H1 (cell line): Measurements from ENCODE around the gene FUBP3.

Experiments used
- CEBPB ChIP-seq: IDR thresholded peaks from 2 replicates; pipeline ENCODE4 v1.6.1; 2012; ENCODE audit warnings: low read depth, low read length
- EZH2 ChIP-seq: fragments of 200-600 bp; sonication (generic); IDR thresholded peaks from 2 replicates; pipeline ENCODE4 v1.7.1; 2012; ENCODE audit warnings: low read depth, mild to moderate bottlenecking, moderate library complexity, low read length, inconsistent platforms; ENCODE audit not compliant: severe bottlenecking
- GABPA ChIP-seq: IDR thresholded peaks from 2 replicates; pipeline ENCODE4 v1.6.1; 2011; ENCODE audit warnings: mild to moderate bottlenecking, low read length, moderate library complexity, borderline replicate concordance; ENCODE audit not compliant: insufficient read depth
- HDAC2 ChIP-seq, 2 experiments: fragments of 300-600 bp in 1 of 2; sonication (generic) in 1 of 2; IDR thresholded peaks; 2 replicates each; pipeline ENCODE4 v1.6.1; 2011 to 2012; ENCODE audit warnings: low read depth in 2 of 2, low read length in 2 of 2, mild to moderate bottlenecking in 2 of 2, moderate library complexity in 2 of 2, borderline replicate concordance in 1 of 2, inconsistent platforms in 1 of 2
- MAFK ChIP-seq: IDR thresholded peaks from 2 replicates; pipeline ENCODE4 v1.6.1; 2012; ENCODE audit warnings: low read depth, mild to moderate bottlenecking, improper control_type of control experiment, low read length
- PHF8 ChIP-seq: fragments of 200-600 bp; sonication (generic); conservative IDR thresholded peaks from 2 replicates; pipeline ENCODE4 v1.7.1; 2012; ENCODE audit warnings: low read depth, mild to moderate bottlenecking, inconsistent platforms, low read length, moderate library complexity
- POLR2A ChIP-seq, 2 experiments: IDR thresholded peaks; 1 replicate in 1 of 2; 2 replicates in 1 of 2; pipeline ENCODE4 v1.6.1; 2011; ENCODE audit warnings: low read depth in 2 of 2, low read length in 2 of 2, mild to moderate bottlenecking in 2 of 2; ENCODE audit errors: control extremely low read depth in 1 of 2
- POLR2AphosphoS5 ChIP-seq: IDR thresholded peaks from 2 replicates; pipeline ENCODE4 v1.6.1; 2011; ENCODE audit warnings: low read depth, low read length
- RNF2 ChIP-seq: fragments of 200-900, 300-1000 bp; sonication (generic); IDR thresholded peaks from 2 replicates; pipeline ENCODE4 v1.7.1; 2016; ENCODE audit warnings: borderline replicate concordance, low read depth, mild to moderate bottlenecking, antibody characterized with exemption, low read length; ENCODE audit not compliant: poor library complexity, severe bottlenecking; ENCODE audit errors: missing control alignments
- RXRA ChIP-seq: IDR thresholded peaks from 2 replicates; pipeline ENCODE4 v1.6.1; 2011; ENCODE audit warnings: low read depth, mild to moderate bottlenecking, low read length, moderate library complexity; ENCODE audit not compliant: insufficient read depth
- SP1 ChIP-seq: IDR thresholded peaks from 2 replicates; pipeline ENCODE4 v1.6.1; 2011; ENCODE audit warnings: low read depth, low read length
- SP4 ChIP-seq: IDR thresholded peaks from 2 replicates; pipeline ENCODE4 v1.6.1; 2012; ENCODE audit warnings: low read length, inconsistent platforms
- SRF ChIP-seq: IDR thresholded peaks from 2 replicates; pipeline ENCODE4 v1.6.1; 2011; ENCODE audit warnings: mild to moderate bottlenecking, low read depth, low read length, moderate library complexity
- TF ChIP-seq, protein P1 (sequence below), 3 experiments: IDR thresholded peaks; 1 replicate in 2 of 3; 2 replicates in 1 of 3; pipeline versions ENCODE4 v1.5.1 to v1.6.1; 2011; ENCODE audit warnings: low read length in 3 of 3, mild to moderate bottlenecking in 3 of 3, inconsistent platforms in 2 of 3, low read depth in 1 of 3, moderate library complexity in 1 of 3; ENCODE audit not compliant: insufficient read depth in 1 of 3; ENCODE audit errors: control extremely low read depth in 1 of 3

- no peak for TF ChIP-seq PHF8
- TF ChIP-seq, protein P1, sequence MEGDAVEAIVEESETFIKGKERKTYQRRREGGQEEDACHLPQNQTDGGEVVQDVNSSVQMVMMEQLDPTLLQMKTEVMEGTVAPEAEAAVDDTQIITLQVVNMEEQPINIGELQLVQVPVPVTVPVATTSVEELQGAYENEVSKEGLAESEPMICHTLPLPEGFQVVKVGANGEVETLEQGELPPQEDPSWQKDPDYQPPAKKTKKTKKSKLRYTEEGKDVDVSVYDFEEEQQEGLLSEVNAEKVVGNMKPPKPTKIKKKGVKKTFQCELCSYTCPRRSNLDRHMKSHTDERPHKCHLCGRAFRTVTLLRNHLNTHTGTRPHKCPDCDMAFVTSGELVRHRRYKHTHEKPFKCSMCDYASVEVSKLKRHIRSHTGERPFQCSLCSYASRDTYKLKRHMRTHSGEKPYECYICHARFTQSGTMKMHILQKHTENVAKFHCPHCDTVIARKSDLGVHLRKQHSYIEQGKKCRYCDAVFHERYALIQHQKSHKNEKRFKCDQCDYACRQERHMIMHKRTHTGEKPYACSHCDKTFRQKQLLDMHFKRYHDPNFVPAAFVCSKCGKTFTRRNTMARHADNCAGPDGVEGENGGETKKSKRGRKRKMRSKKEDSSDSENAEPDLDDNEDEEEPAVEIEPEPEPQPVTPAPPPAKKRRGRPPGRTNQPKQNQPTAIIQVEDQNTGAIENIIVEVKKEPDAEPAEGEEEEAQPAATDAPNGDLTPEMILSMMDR (IDR thresholded peaks at IDR 0.05; ENCODE audit: control extremely low read depth in 1 of 3, insufficient read depth in 1 of 3, low read depth in 1 of 3, low read length in 3 of 3): no peak
- TF ChIP-seq SP1: no peak
- TF ChIP-seq CEBPB: no peak
- TF ChIP-seq GABPA: no peak
- TF ChIP-seq EZH2: no peak
- TF ChIP-seq MAFK: no peak
- no peak for TF ChIP-seq POLR2AphosphoS5
- no peak for TF ChIP-seq RXRA
- no peak for TF ChIP-seq SRF
- TF ChIP-seq SP4: no peak
- TF ChIP-seq HDAC2 (IDR thresholded peaks at IDR 0.05; ENCODE audit: borderline replicate concordance in 1 of 2, low read depth in 2 of 2, low read length in 2 of 2): no peak
- TF ChIP-seq POLR2A (IDR thresholded peaks at IDR 0.05; ENCODE audit: control extremely low read depth in 1 of 2, low read depth in 2 of 2, low read length in 2 of 2): no peak
- no peak for TF ChIP-seq RNF2
These were observed 3.9 kb downstream of the FUBP3 start for GRCh38 chr9:130583271-130583670.
